HepG2 (cell line): ENCODE data around the gene SLC25A23. TPM values are rescaled to one million over a fixed set of nuclear protein-coding genes. Genes with fewer than 3 reads are reported as not detected.

Source experiments
- ATAD3A ChIP-seq: sonication (generic); formaldehyde crosslinking; IDR thresholded peaks from 2 replicates; pipeline ENCODE4 v1.4.0; 2020; ENCODE audit warnings: missing genetic modification reagents
- CENPX ChIP-seq: sonication (generic); formaldehyde crosslinking; IDR thresholded peaks from 2 replicates; pipeline ENCODE4 v1.9.0; 2021; ENCODE audit warnings: mild to moderate bottlenecking, missing genetic modification reagents, moderate library complexity
- CHD4 ChIP-seq: fragments of 200-600 bp; sonication (generic); IDR thresholded peaks from 2 replicates; pipeline ENCODE4 v1.7.0; 2017; ENCODE audit warnings: mild to moderate bottlenecking, low read length, borderline replicate concordance
- FOSL2 ChIP-seq: sonication (generic); formaldehyde crosslinking; IDR thresholded peaks from 2 replicates; pipeline ENCODE4 v1.4.0; 2020; ENCODE audit warnings: missing genetic modification reagents
- GFI1 ChIP-seq: sonication (generic); formaldehyde crosslinking; IDR thresholded peaks from 2 replicates; pipeline ENCODE4 v1.5.0; 2020; ENCODE audit warnings: missing genetic modification reagents, mild to moderate bottlenecking, borderline replicate concordance
- MAZ ChIP-seq, 2 experiments: sonication (generic) in 1 of 2; formaldehyde crosslinking in 1 of 2; IDR thresholded peaks; 2 replicates each; pipeline versions ENCODE4 v1.5.0 to v1.6.1; 2012 to 2020; ENCODE audit warnings: low read depth in 2 of 2, mild to moderate bottlenecking in 2 of 2, borderline replicate concordance in 1 of 2, improper control_type of control experiment in 1 of 2, low read length in 1 of 2, missing genetic modification reagents in 1 of 2, moderate library complexity in 1 of 2
- MEIS1 ChIP-seq: sonication (generic); formaldehyde crosslinking; IDR thresholded peaks from 2 replicates; pipeline ENCODE4 v1.9.0; 2021; ENCODE audit warnings: mild to moderate bottlenecking, missing genetic modification reagents, moderate library complexity, borderline replicate concordance
- MYNN ChIP-seq: sonication (generic); formaldehyde crosslinking; IDR thresholded peaks from 2 replicates; pipeline ENCODE4 v1.4.0; 2020; ENCODE audit warnings: mild to moderate bottlenecking, low read depth, missing genetic modification reagents
- ZBTB21 ChIP-seq: sonication (generic); formaldehyde crosslinking; IDR thresholded peaks from 2 replicates; pipeline ENCODE4 v1.4.0; 2020; ENCODE audit warnings: missing genetic modification reagents
- ZNF263 ChIP-seq: sonication (generic); formaldehyde crosslinking; IDR thresholded peaks from 2 replicates; pipeline ENCODE4 v1.4.0; 2020; ENCODE audit warnings: missing genetic modification reagents
- ZNF337 ChIP-seq: sonication (generic); formaldehyde crosslinking; IDR thresholded peaks from 2 replicates; pipeline ENCODE4 v1.5.1; 2020; ENCODE audit warnings: missing genetic modification reagents, low read depth, mild to moderate bottlenecking, borderline replicate concordance
- ZNF354B ChIP-seq: sonication (generic); formaldehyde crosslinking; IDR thresholded peaks from 2 replicates; pipeline ENCODE4 v1.8.0; 2022; ENCODE audit warnings: mild to moderate bottlenecking, missing genetic modification reagents
- ZNF432 ChIP-seq: sonication (generic); formaldehyde crosslinking; IDR thresholded peaks from 2 replicates; pipeline ENCODE4 v1.5.0; 2020; ENCODE audit warnings: missing genetic modification reagents, mild to moderate bottlenecking, borderline replicate concordance
- ZSCAN30 ChIP-seq: sonication (generic); formaldehyde crosslinking; IDR thresholded peaks from 2 replicates; pipeline ENCODE4 v1.5.0; 2020; ENCODE audit warnings: mild to moderate bottlenecking, missing genetic modification reagents
- polyA plus RNA-seq, 8 experiments: library from polyadenylated mRNA; depleted of rRNA in 3 of 8; stranded (reverse) in 7 of 8; unstranded in 1 of 8; fragments of >200 nt; fragmentation: Illumina TruSeq in 4 of 8; extraction: Trizol in 4 of 8; gene quantifications; 2 replicates each; pipeline versions ENCODE4 v1.2.1 to v1.2.3, GENCODE V29; 2011 to 2016; ENCODE audit warnings: low read depth in 4 of 8, missing spikeins in 1 of 8, mixed read lengths in 1 of 8; ENCODE audit not compliant: insufficient read depth in 1 of 8
- total RNA-seq, 5 experiments: library from RNA; depleted of rRNA; stranded (reverse); fragments of >200 nt; fragmentation: Illumina TruSeq; extraction: Trizol; gene quantifications; 2 replicates each; pipeline ENCODE4 v1.2.3, GENCODE V29; 2016; ENCODE audit warnings: low read depth in 1 of 5
- TF ChIP-seq, protein P1 (sequence below): sonication (generic); formaldehyde crosslinking; IDR thresholded peaks from 2 replicates; pipeline ENCODE4 v1.4.0; 2020; ENCODE audit warnings: missing genetic modification reagents
- TF ChIP-seq, protein P2 (sequence below): IDR thresholded peaks from 2 replicates; pipeline ENCODE4 v1.4.0; 2020; ENCODE audit warnings: mild to moderate bottlenecking, missing genetic modification reagents
- TF ChIP-seq, protein P3 (sequence below): sonication (generic); formaldehyde crosslinking; conservative IDR thresholded peaks from 2 replicates; pipeline ENCODE4 v1.8.0; 2022; ENCODE audit warnings: low read depth, missing genetic modification reagents
- TF ChIP-seq, protein P4 (sequence below): IDR thresholded peaks from 2 replicates; pipeline ENCODE4 v1.6.1; 2016; ENCODE audit warnings: control low read depth

Gene SLC25A23
- total and polyA plus RNA-seq, 2 of the 13 experiments (the other 11 are each of a cell fraction or from before 2014, with no cell fraction given) = 12.4 to 15.2 TPM

DNA sequence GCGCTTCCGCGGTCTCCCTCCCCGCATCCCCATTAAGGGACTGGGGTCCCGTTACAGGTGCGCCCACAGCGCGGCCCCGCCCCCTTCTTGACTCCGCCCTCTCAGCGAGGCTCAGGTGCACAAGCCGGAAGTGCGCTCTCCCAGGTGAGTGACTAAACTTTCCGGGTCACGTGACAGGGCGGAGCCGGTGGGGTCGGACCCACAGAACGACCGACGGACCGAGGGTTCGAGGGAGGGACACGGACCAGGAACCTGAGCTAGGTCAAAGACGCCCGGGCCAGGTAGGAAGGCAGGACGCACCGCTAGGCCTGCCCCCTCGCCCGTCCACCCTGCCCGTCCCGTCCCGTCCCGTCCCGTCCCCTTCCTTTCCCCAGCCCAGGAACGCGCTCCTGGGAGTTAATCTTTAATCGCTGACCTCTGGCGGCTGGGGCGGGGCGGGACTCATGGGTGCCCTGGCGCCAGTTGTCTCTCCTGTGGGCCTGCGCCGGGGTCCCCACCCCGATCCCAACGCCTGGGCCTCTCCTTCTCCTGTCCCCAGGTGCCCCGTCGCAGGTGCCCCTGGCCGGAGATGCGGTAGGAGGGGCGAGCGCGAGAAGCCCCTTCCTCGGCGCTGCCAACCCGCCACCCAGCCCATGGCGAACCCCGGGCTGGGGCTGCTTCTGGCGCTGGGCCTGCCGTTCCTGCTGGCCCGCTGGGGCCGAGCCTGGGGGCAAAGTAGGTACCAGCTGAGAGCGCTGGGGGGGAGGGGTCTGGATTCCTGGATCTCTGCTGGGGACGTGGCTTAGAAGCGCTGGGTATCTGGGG, 4.7 kb upstream of the SLC25A23 start, which contains the start of gene CRB3 (continued):
- TF ChIP-seq, protein P1, sequence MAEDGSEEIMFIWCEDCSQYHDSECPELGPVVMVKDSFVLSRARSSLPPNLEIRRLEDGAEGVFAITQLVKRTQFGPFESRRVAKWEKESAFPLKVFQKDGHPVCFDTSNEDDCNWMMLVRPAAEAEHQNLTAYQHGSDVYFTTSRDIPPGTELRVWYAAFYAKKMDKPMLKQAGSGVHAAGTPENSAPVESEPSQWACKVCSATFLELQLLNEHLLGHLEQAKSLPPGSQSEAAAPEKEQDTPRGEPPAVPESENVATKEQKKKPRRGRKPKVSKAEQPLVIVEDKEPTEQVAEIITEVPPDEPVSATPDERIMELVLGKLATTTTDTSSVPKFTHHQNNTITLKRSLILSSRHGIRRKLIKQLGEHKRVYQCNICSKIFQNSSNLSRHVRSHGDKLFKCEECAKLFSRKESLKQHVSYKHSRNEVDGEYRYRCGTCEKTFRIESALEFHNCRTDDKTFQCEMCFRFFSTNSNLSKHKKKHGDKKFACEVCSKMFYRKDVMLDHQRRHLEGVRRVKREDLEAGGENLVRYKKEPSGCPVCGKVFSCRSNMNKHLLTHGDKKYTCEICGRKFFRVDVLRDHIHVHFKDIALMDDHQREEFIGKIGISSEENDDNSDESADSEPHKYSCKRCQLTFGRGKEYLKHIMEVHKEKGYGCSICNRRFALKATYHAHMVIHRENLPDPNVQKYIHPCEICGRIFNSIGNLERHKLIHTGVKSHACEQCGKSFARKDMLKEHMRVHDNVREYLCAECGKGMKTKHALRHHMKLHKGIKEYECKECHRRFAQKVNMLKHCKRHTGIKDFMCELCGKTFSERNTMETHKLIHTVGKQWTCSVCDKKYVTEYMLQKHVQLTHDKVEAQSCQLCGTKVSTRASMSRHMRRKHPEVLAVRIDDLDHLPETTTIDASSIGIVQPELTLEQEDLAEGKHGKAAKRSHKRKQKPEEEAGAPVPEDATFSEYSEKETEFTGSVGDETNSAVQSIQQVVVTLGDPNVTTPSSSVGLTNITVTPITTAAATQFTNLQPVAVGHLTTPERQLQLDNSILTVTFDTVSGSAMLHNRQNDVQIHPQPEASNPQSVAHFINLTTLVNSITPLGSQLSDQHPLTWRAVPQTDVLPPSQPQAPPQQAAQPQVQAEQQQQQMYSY (CRISPR knock-in tag) = peak; percentile 61; the same call in 1 of the 2 replicates
- TF ChIP-seq CHD4 (0 out of 2 replicates have a peak, but pooled peaks have one; percentile 26), MAZ (IDR thresholded peaks at IDR 0.05; ENCODE audit: borderline replicate concordance, low read depth, low read length) (no peak), MAZ (CRISPR knock-in tag; IDR thresholded peaks at IDR 0.05; ENCODE audit: low read depth) (peak; percentile 84), FOSL2 (CRISPR knock-in tag) (peak; percentile 56), ATAD3A (CRISPR knock-in tag) (no peak), MYNN (CRISPR knock-in tag) (no peak), GFI1 (CRISPR knock-in tag) (no peak), ZNF263 (CRISPR knock-in tag) (no peak), MEIS1 (CRISPR knock-in tag) (no peak), ZNF337 (0 out of 2 replicates have a peak, but pooled peaks have one; percentile 58), CENPX (CRISPR knock-in tag) (no peak), ZSCAN30 (CRISPR knock-in tag) (no peak), ZBTB21 (CRISPR knock-in tag) (no peak), ZNF432 (CRISPR knock-in tag) (no peak), ZNF354B (CRISPR knock-in tag) (no peak)
- TF ChIP-seq, protein P2, sequence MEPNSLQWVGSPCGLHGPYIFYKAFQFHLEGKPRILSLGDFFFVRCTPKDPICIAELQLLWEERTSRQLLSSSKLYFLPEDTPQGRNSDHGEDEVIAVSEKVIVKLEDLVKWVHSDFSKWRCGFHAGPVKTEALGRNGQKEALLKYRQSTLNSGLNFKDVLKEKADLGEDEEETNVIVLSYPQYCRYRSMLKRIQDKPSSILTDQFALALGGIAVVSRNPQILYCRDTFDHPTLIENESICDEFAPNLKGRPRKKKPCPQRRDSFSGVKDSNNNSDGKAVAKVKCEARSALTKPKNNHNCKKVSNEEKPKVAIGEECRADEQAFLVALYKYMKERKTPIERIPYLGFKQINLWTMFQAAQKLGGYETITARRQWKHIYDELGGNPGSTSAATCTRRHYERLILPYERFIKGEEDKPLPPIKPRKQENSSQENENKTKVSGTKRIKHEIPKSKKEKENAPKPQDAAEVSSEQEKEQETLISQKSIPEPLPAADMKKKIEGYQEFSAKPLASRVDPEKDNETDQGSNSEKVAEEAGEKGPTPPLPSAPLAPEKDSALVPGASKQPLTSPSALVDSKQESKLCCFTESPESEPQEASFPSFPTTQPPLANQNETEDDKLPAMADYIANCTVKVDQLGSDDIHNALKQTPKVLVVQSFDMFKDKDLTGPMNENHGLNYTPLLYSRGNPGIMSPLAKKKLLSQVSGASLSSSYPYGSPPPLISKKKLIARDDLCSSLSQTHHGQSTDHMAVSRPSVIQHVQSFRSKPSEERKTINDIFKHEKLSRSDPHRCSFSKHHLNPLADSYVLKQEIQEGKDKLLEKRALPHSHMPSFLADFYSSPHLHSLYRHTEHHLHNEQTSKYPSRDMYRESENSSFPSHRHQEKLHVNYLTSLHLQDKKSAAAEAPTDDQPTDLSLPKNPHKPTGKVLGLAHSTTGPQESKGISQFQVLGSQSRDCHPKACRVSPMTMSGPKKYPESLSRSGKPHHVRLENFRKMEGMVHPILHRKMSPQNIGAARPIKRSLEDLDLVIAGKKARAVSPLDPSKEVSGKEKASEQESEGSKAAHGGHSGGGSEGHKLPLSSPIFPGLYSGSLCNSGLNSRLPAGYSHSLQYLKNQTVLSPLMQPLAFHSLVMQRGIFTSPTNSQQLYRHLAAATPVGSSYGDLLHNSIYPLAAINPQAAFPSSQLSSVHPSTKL (CRISPR knock-in tag) = peak; percentile 26; the same call in 1 of the 2 replicates
- TF ChIP-seq, protein P3, sequence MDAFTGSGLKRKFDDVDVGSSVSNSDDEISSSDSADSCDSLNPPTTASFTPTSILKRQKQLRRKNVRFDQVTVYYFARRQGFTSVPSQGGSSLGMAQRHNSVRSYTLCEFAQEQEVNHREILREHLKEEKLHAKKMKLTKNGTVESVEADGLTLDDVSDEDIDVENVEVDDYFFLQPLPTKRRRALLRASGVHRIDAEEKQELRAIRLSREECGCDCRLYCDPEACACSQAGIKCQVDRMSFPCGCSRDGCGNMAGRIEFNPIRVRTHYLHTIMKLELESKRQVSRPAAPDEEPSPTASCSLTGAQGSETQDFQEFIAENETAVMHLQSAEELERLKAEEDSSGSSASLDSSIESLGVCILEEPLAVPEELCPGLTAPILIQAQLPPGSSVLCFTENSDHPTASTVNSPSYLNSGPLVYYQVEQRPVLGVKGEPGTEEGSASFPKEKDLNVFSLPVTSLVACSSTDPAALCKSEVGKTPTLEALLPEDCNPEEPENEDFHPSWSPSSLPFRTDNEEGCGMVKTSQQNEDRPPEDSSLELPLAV (CRISPR knock-in tag) = no peak
- TF ChIP-seq, protein P4, sequence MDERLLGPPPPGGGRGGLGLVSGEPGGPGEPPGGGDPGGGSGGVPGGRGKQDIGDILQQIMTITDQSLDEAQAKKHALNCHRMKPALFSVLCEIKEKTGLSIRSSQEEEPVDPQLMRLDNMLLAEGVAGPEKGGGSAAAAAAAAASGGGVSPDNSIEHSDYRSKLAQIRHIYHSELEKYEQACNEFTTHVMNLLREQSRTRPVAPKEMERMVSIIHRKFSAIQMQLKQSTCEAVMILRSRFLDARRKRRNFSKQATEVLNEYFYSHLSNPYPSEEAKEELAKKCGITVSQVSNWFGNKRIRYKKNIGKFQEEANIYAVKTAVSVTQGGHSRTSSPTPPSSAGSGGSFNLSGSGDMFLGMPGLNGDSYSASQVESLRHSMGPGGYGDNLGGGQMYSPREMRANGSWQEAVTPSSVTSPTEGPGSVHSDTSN (CRISPR knock-in tag) = no peak
